Epidermal melanocyte (primary cell): ENCODE measurements around the gene CCDC17.

Experiments used
- DNase-seq: peaks from one replicate; pipeline ENCODE4 v3.0.0; 2011; ENCODE audit warnings: low spot score; ENCODE audit not compliant: insufficient read length

Gene CCDC17

DNA sequence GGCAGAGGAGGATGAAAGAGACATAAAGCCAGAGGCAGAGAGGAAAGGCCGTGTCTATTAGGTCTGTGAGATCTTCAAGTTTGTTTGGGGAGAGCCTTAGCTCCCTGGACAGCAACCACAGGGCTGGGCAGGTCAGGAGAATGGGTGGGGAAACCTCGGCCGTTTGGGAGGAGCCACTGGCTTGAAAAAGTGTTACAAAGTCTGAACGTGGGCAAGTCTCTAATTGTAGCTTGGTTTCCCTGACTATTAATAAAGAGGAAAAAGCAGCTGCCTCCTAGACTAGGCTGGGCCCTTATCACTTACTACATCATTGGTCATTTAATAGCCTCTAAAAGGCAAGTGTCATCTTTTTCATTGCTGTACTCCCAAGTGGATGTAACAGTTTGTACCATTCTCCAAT lies at the start of gene CCDC17:
Gene CCDC17, minus strand, starts transcription at position 83 of the 400 bp plus-strand sequence. CDS start 145 bp downstream, outside the sequence.
- no peak for DNase-seq

DNA sequence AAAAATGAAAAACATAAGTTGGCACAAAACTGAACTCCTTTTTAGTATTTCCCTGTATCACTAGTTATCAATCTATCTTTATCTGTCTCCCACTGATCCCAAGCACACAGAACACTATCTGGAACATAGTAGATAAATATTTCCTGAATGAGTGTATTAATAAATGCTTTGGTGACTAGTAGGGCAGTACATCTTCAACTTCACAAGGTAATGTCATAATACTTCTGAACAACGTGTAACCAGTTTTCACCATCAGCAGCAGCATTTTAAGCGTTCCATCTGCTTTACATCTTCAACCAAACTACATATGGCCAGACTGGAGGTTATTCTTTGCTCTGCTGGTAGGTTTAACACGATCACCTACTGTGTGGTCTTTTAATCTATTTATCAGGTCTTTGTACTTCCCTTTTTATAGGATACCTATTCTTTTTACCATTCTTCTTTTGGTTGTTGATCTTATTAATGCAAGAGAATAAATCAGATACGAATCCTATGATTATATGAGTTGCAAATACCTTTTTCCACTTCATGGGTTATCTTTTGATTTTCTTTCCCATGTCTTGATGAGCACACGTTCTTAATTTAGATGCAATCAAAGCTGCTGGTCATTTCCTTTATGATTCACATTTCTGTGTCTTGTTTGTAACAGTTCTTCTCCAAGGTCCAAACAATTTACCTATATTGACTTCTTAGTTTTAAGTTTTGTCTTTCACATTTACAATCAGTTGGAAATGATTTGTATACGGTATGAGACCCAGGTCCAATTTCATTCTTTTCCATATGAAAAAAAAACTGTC lies 46.2 kb upstream of the CCDC17 start:
- no peak for DNase-seq

DNA sequence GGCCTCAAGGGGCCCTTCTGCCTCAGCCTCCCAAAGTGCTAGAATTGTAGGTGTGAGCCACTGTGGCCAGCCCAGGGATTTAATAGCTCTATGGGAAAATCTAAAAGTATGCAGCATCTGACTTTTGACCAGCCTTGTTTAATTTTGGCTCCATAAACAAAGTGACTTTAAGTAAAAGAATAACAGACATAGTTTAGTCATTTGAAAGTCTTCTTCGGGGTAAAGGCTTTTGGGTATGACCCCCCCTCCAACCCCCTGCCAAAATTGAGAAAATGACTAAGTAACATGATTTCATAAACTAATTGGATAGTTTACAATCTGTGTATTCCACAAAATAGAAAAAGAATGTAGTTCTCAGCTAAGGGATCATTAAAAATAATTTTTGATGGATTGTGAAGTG lies 45.5 kb upstream of the CCDC17 start:
- no peak for DNase-seq

DNA sequence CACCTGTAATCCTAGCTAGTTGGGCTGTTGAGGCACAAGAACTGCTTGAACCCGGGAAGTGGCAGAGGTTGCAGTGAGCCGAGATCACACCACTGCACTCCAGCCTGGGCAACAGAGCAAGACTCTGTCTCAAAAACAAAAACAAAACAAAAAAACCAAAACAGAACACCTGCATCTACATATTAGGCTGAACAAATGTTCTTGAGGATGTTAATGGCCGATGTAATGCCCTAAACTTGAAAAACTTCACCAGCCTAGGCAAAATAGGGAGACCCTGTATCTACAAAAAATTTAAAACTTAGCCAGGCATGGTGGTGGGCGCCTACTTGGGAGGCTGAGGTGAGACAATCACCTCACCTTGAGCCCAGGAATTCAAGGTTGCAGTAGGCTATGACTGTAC lies 44.7 kb upstream of the CCDC17 start:
- no peak for DNase-seq

DNA sequence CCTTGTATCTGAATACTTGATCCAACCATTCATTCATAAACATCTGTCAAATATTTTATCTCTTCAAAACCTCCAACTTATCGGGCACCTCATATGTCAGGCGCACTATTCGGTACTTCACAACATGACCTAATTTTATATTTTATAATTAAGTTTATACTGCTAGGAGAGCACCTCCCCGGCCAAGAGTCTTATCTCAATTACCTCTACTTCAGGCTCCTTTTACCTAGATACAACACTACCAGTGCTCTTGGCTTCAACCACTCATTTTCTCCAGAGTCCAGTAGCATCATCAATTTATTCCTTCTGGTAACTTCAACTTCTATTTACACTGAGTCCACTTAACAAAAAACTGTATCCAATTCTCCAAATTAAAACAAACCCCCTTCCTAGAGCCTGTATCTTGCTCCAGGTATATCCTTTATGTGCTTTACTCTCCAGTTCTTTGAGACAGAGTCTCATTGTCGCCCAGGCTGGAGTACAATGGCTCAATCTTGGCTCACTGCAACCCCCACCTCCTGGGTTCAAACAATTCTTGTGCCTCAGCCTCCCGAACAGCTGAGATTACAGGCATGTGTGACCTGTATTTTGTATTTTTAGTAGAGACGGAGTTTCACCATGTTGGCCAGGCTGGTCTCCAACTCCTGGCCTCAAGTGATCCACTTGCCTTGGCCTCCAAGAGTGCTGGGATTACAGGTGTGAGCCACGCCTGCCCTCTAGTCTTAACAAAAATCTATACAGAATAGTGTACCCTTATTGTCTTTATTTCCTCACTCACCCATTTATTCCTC lies 43.7 kb upstream of the CCDC17 start:
- DNase-seq = no peak

DNA sequence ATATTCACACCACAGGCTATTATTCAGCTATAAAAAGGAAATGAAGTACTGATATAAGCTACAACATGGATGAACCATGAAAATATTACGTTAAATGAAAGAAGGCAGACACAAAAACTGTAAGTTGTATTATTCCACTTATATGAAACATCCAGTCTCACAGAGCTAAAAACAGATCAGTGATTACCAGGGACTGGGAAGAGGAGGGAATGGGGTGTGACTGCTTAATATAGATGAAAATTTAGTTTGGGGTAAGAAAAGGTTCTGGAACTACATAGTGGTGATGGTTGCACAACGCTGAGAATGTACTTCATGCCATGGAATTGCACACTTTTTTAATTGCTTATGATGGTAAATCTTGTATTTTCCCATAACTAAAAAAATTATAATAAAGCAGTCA lies 43.0 kb upstream of the CCDC17 start:
- DNase-seq = no peak

DNA sequence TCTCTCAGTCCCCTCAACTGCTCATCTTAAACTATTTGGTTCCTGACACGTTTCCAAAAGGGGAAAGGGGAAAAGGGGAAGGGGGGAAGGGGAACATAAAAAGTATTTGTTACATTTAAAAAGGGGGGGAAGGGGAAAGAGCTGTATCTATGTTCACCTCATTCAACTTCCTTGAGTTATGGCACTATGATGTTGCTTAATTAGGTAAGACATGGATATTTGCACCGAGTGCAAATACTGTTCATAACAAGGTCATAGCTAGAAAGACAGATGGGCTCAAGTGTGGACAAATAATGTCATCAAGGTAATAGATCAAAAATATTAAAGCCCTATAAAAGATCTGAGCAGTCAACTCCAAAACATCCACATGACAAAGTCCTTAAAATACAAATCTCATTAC lies 36.5 kb upstream of the CCDC17 start:
- no peak for DNase-seq

DNA sequence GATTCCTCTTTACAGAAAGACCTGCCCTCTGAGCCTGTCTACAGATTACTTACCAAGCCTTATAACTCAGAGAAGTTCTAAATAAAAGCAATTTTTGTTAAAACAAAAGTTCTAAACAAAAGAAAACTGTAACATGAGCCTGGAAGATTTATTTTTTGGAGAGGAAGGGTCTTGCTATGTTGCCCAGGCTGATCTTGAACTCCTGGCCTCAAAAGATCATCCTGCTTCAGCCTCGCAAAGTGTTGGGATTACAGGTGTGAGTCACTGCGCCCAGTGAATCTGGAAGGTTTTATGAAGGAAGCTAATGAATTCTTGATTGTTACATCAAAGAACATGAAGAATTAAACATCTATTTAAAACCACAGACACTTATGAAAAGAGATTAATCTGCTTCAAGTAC lies 35.4 kb upstream of the CCDC17 start:
- no peak for DNase-seq

DNA sequence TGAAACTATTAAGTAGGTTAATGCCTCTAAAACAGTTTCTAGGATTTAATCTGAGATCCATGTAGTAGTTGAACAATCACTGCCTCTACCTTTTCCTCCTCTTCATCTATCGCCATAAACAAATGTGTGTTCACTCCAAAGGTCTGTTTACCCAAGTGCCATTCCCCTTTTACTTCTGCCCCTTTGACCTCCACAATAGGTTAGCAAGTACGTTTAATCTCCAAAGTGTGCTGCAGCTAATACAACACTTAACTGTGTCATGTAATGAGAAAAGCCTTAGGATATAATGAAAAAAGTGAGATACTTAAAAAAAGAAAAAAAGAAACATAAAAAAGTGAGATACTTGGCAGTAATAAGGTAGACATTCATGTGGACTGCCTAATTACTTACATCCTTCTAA lies 34.3 kb upstream of the CCDC17 start:
- no peak for DNase-seq

DNA sequence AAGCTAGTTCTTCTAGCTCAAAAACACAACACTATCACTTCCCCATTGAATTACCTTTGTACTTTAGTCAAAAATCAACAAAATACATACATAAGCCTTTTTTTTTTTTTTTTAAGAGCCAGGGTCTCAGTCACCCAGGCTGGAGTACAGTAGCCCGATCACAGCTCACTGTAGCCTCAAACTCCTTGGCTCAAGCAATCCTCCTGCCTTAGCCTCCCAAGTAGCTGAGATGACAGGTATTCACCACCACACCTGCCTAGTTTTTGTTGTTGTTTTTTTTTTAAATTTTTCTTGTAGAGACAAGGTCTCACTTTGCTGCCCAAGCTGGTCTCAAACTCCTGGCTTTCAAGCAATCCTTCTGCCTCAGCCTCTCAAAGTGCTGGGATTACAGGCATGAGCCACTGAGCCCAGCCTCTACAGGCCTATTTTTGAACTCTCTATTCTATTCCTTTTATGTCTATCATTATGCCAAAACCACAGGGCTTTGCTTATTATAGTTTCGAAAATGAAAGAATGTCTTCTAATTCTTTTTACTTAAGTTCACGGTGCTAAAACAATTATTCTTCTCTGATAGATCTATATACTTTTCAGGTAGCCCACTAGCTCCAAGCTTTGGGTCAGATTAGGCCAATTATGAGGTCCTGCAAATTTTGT lies 32.8 kb upstream of the CCDC17 start:
- DNase-seq = no peak

DNA sequence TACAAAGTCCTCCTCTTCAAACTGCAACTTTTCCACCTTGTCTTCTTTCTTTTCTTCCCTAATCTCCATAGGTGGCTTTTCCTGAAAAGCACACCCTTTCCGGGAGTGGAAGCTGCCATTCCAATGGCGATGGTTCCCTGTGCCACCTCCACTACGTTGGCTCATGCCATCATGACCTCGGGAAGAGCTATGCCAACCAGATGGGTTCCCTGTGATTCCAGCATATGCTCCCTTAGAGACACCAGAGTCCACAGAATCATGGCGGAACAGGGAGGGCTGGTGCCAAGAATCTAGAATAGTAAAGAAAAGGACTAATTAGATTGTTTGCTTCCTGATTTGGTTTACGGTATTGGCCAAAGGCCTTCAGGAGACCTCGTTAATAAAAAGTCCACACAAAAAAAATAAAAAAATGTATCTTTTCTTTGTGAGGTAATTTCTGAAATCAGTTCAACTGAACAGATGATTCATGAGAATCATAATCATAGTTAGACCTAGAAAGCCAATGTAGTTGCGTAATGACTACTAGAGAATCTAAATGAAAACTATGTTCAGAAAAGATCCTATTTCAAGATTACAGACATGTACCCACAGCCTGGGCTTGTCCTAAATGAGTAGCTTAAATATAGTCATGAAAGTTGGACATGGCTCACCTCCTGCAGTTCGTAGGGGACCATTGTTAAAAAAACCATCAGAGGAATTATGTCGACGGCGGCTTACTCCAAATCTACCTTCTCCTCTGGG lies 30.9 kb upstream of the CCDC17 start:
- DNase-seq = no peak

DNA sequence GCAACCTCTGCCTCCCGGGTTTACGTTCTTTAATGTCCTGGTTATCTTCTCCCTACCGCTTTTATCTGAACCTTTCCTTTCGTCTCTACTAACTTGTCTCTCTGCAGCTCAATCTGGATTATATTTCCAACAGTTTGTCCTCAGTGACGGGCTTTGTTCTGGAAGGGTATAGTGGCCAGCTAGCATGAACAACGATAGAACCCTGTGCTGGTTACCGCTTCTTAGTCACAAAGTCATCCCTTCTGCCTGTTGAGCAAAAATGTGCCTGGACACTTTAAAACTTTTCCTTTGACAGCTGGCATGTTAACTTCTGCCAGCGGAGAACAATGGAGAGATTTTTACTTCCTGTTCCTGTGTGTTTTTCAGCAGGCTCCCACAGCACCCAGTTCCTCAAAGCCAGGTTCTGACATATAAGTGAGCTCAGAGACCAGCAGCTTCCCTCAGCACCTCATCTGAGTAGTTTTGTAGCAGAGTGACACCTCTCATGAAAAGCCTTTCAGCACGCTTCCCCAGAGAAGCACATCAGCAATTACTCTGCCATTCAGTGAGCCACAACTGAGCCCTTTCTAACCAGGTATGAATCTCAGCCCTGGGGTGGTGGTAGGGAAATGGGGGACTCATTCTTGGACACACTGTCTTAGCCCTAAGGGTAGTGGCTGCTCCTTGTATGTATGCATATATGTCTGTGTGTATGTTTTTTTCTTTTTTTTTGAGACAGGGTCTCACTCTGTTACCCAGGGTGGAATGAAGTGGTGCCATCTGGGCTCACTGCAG lies 23.6 kb upstream of the CCDC17 start:
- DNase-seq = no peak

DNA sequence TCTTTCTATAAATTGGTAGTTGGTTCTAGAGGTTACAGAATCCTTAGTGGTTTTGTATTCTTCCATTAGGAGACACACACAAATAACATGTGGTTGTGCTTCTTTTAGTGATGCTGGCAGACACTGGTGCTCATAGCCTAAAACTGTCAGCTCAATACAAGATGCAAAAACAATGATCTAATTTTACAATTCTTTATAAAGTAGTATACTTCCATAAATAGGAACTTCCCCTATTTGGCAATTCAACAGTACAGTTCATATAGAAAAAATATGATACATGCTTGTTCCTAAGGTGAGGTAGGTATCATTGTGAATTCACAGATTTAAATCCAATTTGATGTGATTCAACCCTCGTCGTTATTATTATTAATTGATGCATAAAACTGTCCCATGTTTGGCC lies 20.8 kb upstream of the CCDC17 start:
- no peak for DNase-seq

DNA sequence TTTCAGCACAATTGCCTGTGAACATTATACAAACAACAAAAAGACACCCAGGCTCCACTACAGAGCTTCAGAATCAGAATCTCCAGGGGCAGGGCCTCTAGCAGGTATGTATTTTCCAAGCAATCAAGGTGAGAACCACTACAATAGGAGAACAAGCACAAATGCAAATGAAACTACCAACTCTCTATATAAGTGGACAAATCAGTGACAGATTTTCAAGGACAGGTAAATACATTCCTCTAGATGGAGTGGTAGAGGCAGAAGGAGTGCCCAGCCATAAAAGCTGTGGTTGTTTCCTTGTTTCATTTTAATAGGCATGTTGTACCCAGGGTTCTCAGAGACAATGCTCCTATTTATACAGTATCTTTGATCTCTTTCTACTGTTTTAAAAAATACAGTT lies 20.1 kb upstream of the CCDC17 start:
- DNase-seq = no peak

DNA sequence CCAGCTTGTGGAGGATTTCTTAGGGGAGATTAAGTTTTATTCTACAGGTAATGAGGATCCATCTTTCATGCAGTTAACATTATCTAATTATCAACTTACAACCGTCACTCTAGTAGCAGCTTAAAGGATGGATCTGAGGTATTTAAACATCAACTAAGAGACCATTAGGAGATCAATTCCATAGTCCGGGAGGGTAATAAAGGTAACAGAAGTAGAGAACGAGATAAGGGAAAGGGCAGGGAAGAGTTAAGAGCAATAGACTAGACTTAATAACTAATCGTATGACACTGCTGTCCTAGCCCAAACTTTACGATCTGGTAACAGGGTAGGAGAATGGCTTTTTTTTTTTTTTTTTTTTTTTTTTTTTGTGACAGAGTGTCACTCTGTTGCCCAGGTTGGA lies 19.5 kb upstream of the CCDC17 start:
- DNase-seq = no peak

DNA sequence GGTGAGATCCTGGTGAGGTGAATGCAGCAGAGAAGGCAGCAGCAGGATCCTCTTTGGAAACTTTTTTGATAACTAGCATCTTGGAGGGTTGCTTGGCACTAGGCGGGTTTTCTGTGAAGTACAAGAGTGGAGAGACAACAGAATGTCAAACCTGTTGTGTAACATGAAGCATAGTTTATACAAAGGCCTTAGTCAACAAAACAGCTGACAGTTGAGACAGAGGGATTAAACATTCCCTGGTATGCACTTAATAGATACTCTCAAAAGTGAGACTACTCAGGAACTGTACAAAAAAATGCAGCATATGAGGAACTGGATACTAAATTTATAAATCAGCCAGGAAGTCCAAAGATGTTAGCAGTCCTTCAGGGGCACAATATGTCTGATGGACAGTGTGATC lies 16.4 kb upstream of the CCDC17 start:
- DNase-seq = no peak

DNA sequence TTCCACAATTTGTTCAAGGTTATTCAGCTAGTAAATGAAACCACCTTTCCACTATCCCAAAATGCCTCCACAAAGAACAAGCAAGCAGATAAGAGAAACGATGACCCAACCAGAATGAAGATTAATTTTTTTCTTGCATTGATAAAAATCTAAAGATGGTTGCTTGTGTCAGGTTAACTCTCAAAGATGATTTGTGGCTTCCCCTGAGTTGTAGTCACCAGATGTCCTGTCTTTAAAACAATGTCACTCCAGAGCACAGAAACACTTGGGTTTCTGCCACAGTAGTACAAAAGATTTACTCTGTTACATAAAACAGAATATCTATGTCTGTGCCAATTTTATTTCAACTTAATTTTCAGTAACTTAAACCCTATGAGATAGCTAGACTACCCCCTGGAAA lies 11.4 kb upstream of the CCDC17 start:
- no peak for DNase-seq

DNA sequence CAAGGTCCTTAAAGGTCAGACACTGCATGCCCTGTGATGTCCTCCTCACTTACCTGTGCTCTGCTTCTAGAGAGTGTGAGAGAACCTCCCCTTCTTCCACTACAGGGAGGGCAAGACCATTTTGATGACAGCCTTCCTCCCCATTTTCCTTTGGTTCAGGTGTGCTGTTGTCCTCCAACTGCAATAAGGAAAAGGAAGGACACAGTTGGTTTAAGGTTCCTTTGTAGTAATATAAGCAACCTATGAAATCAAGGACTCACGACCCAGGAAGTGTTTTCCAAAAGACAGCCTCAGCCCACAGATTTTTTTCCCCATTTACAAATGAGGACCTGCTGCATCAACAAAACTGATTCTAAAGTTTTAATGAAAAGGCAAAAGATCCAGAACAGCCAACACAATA lies 6.6 kb upstream of the CCDC17 start:
- no peak for DNase-seq

DNA sequence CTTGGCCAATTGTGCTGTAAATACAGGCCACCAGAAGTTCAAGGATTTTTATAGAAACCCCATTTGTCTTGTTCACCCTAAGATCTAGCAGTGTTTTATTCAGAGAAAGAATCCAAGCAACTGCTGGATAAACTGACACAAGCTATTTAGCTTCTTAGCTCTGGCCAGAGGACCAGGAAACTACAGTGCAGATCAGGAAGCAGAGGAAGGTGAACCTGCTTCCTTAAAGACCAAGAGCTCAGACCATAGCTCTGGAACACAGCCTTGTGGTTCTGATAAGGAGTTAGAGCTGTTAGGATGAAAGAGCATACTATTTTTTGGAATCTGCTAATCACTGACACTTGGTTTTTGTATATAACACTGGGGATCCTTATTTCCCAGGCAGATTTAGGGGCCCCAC lies 5.2 kb upstream of the CCDC17 start:
- no peak for DNase-seq

DNA sequence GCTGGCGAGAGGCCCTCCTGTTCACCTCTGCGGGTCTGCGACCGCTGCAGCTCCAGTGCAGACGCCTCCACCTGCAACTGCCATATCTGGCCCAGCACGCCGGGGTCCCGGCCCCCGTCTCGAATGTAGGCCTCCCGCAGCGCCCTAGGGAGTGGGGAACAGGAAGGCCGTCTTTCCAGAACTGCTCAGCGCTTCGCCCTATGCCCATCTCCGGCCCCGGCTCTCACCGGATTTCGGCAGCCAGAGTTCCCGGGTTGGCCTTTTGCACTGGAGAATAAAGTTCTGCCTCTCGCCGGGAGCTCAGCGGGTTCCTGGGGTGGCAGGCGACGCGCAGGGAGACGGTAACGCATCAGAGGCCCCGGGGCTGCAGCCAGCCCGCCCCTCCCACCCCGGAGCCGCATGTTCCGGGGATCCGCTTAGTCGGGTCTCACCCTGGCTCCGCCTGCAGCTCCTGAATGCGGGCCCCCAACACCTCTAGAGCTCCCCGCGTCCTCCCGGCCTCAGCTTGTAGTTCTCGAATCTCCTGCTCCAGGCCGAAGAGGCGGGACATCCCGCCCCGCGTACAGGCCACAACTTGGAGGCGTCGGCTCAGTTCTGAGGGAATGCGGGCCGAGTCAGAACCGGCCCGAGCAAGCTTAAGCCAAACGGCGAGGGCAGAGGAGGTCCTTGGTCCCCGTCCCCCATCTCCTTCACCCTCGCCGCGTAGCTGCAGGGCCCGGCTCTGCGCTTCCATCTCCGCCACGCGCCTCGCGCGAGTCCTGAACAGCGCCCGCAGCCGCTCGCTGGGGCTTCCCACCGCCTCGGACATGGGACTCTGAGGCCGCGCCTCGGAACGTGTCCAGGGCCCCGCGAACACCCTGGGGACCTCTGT lies 1.1 kb downstream of the CCDC17 start:
- no peak for DNase-seq
